HG03108 (cell line): Measurements from ENCODE around the gene ADNP.

ENCODE experiments used
- ATAC-seq: cut with Tn5 transposase; IDR thresholded peaks from one replicate; pipeline ENCODE4 v1.9.1; 2021; ENCODE audit warnings: moderate library complexity; ENCODE audit not compliant: unreplicated experiment

Gene ADNP

DNA sequence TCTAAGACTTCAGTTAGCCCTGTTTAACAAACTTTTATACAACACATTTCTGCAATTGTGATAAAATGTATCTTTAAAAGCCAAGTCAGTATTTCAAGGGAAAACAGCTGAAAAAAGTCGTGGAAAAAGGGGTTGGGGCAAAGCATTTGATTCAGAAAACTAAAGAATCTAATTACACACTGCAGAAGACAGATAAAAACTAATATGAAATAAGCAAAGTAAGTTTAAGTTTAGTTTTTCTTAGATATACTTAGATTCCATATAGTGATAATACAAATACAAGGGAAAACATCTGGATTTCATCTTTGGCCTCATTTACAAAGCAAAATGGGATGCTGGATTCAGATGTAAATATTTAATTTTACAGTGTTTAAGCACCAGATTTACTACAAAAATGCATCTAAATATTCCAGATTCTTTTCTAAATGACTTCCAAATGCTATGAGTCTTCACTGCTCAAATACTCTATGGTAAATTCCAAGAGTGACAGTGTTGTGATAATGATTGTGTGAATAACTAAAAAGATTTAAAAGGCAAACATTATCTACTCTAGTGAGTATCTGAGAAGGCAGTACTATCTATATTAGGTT is 1.5 kb upstream of the ADNP start:
- no peak for ATAC-seq

DNA sequence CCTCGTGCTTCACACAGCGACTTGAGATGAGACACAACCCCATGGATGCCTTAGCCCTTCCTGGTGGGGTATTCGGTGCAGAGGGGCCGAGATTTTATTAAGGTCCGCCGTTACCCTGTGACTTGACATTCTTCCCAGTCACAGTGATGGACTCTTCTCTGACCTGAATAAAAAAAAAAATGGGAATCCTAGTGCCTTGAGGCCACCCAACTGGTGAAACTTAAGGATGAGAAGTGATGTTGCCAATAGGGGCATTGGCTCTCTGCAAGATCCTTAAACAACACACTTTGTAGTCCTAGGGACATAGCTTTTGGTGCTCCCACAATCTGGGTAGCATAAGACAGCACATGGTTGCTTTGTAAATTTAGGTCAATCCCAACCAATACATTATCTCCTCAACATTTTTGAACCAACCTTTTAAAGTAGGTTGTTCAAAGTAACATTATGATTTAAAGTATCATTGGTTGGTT is 814 bp upstream of the ADNP start:
- ATAC-seq, result no peak

DNA sequence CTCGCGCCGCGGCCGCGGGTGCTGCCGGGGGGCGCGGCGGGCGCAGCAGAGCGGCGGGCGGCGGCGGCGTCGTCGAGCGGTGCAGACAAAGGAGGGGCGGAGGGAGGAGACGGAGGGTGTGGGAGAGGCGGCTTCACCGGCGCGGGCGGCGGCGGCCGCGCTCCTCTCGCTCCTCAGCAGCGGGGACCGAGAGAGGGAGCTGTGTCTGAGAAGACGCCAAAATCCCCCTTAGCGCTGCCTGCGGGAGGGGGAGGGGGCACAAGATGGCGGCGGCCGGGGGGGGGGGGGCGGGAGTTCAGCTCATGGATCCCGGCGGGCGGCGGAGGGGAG is 296 bp downstream of the ADNP start:
- ATAC-seq, result peak; percentile 14

DNA sequence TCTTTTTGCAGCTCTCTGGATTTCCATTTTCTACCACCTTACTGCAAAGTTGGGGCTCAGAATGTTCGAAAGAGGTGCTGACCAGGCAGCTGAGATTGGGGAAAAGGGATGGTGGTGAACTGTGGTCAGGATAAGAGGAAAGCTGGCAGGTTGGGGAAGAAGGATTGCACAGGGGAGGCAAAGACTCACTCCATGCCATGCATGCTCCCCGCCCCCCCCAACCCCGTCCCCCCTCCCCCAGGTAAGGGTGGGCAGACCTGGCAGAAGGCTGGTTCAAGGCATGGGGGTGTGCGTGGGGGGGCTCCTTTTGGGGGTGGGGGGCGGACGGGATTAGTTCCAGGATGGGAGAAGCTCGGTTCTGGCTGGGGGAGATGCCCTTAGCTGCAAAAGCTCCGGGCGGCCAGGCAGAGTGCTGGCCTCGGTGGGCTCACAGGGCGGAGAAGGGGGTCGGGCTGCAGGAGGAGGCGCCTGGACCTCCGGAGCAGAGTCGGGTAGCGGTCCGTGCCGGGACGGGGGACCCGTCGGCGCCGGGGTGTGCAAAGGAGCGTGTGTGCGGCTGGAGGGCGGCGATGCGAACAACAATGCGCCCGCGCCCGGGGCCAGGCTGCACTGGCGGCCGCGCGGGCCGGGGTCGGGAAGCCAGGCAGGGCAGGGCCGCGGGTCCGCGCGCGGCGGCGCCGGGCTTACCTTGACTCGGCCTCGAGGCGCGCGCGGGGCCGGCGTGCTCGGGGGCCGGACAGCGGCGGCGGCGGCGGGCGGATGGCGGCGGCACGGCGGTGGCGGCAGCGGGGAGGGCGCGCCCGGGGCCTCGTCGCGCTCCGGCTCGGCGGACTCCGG is 880 bp downstream of the ADNP start:
- ATAC-seq, result peak; percentile 5

DNA sequence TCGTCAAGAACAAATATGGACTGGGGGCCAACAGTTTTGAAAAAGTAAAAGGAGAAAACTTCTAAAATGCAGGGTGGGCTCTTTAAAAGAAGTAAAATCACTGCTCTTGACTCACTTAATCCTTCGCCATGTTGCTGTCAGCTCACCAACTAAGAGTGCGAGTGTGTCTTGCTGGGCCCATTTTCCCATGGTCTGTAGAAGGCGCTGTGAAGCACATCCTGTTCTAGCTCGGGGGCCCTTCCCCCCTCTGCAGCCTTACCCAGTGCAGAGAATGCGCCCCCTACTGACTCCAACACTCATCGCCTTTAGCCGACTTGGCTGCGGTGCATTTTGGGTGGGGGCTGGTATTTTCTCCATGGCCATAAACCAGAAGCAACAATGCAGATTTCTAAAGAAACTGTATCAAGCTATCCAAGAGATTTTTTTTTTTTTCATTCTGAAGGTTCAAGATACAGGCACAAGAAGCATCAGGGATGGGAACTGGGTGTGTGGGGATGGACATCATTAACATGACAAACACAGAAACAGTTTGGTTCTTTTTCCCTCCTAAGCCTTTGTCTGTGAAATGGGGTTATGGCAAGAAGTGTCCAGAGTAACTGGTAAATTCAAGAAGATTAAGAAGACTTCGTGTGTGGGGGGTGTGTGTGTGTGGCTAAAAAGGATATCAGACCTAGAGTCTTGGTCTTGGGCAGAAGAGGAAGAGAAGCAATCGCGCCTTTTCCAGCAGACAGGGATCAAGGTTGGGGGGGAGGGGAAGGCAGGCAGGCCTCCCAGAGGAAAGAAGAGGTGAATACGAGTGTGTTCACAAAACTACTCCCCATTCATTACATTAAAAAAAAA is 1.7 kb downstream of the ADNP start:
- ATAC-seq, result peak; percentile 49

DNA sequence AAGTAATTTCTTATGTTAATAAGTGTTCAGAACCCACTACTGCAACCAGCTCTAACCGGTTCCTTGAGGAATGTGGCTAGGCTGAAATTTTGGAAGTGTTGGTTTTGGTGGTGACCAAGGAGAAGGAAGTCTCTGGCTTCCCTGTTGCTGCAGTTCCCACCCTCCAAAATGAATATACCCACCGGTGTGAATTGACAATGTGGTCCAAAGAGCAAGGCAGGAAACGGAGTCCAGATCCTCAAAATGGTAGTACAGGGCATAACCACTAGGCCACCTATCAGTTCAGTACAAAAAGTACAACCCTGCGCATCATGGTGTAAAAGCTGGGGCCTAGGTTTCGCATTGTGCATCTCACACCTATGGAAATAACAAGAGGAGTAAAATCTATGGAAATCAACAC is 2.8 kb downstream of the ADNP start:
- no peak for ATAC-seq

DNA sequence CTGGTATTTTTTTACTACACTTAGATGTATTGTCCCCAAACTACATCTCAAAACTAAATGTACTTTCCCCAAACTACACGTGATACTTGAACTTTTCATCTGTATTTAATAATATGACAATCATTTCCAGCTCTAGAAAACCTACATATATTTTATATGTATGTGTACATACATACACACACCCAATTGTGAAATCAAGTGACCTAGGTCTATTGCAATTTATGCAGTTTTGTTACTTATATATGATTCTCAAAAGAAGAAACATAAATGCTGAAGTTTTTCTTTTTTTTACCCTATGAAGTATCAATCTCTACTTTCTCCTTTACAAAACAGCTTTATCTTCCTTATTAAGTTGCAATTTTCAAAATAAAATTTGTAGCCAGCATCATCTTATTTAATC is 4.7 kb downstream of the ADNP start:
- no peak for ATAC-seq

DNA sequence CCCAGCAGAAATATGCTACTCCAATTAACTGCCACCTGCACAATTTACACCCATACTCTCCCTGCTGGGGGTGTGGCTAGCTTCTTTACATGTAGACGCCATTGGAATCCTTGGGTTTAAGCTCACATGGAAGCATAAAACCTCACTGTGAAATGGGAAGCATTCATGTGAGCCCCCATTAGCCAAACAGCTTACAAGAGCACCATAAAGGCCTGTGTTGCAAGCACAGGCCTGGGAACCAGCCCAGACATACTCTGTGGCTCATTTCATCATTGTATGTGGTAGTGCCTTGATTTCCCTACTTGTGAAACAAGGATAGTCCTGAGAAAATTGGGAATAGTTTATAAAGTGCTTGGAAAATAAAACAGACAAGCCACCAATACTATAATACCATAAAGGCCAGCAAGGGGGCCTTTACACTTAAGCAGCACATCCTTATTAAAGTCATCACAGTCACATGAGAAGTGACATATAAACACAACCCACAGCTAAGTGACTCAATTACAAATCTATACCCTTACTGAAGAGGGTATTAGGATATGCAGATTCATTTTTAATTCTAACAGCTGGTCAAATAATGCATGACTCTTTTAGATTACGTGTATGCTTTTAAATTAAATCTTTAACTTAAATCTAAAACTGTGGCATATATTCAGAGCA is 6.8 kb downstream of the ADNP start:
- no peak for ATAC-seq

DNA sequence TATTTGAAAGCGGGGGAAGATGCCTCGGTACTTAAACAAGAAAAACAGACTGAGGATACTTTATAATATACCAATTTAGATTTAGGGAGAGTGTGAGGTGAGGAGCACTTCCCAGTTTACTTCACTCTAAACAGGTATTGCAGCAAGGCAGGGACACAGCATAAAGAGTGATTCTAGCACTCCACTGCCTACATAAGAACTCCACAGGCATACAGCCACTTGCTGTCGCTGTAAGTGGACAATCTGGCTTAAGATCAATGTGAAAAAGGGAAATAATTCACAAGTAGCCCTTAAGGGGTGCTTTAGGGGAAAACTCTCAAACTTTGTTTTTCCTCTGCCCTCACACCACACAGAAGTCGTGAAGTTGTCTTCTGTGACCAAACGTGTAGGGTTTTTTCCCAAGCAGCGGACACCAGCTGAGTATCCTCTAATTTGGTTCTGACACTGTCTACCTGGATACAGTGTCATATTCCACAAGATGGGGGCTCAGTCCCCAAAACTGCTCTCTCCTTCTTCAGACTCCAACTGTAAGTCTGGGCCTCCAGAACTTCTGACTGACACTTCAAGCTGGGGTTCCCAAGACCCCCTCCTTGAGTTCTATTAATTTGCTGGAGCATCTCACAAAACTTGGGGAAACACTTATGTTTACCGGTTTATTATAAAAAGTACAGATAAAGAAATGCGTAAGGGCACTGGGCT is 9.3 kb downstream of the ADNP start:
- ATAC-seq, result no peak

DNA sequence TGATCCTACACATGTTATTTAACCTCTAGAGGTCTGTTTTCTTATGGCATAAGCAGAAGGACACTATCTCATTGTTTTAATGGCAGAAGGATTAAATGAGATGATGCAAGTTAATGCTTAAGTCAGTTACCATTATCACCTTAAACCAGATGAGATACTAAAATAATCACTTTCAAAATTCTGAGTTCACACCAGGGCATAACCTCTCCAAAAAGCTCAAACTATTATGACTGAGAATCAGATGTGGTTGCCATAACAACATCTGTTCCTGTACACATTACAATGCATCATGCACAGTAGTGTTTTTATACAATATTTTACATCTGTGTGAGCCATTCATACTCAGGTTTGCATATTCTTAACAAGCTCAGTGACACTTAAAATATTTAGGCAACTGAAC is 10.2 kb downstream of the ADNP start:
- no peak for ATAC-seq

DNA sequence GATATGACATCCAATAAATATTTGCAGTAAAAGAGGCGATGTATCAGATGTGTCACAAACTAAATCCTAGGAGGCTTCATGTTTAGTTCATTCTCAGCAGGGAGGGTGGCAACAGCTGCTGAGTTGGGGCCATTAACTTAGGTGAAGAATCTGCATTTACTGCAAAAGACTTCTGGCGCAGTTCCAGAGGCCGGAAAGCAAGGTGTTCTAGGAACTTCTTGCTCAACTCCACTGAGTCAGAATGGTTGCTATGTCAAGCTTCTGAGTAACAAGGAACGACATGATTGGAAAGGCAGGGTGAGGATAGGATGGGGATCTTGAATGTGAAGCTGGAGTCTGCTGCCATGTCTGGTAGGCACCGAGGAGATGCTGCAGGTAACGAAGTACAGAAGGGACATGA is 11.7 kb downstream of the ADNP start:
- no peak for ATAC-seq

DNA sequence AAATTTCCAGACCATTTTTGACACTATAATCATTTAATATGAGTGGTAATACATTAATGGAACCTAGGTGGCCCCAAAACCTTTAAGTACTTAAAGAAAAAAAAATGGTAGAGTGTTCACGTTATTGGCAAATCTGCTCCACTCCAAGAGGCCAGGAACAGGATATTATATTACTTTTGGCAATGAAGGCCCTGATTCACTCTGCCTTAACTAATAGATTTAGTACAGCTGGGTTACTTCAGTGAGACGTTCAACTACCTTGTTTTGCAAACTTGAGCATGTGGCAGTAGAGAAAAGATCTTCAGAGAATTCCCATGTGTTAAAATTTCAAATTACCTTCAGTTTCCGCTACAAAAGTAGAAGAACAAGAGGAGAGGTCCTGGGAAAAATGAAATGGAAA is 12.8 kb downstream of the ADNP start:
- ATAC-seq, result no peak

DNA sequence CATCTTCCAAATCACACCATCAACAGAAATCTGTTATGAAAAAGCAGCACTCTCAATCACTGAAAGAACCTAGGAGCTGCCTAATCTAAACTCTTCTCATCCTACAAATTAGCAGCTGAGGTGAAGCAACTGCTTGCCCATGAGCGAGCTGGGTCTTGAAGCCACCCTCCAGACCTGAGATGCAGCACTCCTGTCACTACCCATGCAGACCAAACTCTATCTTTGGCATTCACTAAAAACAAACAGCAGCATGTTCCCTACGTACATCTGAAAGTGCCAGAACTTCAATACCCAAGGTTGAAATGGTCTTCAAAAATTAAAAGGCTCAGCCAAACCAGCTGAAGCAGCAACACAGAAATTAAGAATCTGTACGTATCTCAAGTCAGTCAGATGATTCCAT is 14.3 kb downstream of the ADNP start:
- no peak for ATAC-seq

DNA sequence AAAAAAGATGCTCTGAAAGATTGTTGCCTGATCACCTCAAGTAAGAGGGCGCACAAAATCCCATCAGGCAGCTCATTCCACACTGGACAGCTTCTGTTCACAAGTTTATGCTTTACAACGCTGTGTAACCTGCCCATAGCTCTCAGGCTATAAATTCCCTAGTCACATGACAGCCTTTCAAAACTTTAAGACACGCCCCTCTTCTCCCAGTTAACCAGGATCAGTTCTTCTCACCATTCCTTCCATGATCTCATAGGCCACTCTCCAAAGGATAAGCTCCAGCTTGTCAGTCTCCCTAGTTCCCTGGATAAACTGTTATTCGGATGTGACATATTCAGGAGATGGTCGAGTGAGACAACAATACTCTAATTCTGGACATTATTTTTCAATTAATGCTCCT is 15.0 kb downstream of the ADNP start:
- ATAC-seq, result no peak

DNA sequence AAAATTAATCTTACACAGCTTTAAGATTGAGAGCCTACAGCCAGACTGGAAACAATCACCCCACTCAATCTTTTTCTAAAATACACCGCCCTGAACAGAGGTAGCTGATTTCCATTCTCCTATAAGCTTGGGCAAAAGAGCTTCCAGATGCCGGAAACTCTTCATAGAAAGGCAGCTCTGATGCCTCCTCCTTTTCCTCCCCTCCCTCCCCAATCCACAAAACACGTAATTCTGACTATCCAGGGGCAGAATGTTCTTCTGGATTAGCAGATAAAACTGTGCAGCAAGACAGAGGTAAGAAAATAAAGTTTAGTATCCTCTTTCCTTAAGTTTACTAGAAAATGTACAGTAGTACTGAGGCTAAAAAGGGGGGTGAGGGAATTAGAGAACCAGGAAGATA is 15.8 kb downstream of the ADNP start:
- ATAC-seq, result no peak

DNA sequence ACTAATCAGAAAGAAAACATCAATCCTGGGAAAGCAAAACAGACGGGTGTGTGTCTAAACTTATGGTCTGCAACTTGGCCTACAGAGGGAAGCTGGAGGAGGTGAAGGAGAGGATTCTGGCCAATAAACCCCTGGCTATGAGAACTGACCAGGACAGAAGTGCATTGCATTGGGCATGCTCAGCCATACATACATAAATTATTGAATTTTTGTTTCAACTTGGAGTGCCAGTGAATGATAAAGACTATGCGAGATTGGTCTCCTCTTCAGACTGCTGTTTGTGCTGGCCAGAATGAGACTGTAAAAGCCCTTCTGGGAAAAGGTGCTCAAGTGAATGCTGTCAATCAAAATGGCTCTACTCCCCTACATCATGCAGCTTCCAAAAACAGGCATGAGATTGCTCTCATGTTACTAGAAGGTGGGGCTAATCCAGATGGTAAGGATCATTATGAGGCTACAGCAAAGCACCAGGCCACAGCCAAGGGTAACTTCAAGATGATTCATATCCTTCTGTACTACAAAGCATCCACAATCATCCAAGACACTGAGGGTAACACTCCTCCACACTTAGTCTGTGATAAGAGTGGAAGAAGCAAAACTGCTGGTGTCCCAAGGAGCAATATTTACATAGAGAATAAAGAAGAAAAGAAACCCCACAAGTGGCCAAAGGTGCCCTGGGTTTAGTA is 17.4 kb downstream of the ADNP start:
- no peak for ATAC-seq

DNA sequence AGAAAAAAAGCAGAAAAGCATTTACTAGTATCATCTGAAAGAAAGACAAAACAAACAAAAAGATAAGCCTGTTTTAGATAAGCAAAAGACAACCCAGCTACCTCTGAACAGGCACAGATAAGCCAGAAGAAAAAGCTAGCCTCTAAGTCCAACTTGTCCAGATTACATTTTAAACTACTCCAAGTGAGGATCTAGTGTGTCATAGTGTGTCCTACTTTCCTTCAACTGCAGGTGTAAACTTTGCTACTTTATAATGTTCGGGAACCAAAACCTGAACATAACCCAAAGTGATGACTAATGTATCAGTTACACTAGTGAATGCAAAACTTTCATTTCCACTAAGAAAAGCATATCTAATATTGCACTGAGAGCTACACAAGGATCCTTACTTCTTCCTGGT is 19.5 kb downstream of the ADNP start:
- ATAC-seq, result peak; percentile 46

DNA sequence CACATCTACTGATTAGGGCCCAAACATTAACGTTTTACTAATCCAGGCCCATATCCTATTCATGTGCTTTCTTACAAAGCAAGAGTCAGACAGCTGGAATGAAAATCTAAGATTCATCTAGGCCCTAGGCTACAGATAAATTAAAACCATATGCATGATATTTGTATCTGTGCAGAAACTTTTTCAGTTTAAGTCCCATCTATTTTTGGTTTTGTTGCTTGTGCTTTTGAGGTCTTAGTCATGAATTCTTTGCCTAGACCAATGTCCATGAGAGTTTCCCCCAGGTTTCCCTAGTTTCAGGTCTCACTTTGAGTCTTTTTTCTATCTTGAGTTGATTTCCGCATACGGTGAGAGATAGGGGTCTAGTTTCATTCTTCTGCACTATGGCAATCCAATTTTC is 20.2 kb downstream of the ADNP start:
- ATAC-seq, result no peak

DNA sequence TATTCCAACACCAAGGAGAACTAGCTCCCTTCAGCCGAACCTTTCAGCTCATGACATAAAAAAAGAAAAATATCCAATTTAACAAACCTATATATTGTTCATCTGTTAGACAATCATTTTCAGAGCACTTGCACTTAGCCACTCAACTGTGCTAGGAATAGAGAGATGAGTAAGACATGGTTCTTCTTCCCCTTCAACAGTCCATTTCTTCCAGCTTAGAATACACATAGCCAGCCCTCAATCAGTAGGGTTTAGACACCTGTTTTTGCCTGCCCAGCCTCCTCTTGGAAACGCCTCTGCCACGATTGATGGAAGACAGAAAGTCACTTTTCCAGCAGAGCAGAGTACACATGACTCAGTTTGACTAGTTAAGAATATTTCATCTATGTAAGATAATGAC is 21.8 kb downstream of the ADNP start:
- no peak for ATAC-seq

DNA sequence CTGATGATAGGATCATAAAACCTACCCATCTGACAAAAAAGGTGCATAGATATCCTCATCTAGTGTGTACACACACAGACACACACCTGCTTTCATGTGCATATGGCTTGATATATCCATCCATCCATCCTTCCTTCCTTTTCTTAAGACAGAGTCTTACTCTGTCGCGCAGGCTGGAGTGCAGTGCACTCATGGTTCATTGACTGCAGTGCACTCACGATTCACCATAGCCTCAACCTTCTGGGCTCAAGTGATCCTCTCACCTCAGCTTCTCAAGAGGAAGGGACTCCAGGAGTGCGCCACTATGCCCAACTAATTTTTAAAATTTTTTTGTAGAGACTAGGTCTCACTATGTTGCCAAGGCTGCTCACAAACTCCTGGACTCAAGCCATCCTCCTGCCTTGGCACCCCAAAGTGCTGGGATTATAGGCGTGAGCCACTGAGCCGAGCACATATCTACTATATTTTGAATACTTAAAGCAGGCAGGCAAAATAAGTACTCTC is 27.1 kb downstream of the ADNP start:
- ATAC-seq, result no peak
